ENCODE measurements around the gene RBBP8. TPM values are rescaled to one million over a fixed set of nuclear protein-coding genes. Genes with fewer than 3 reads are reported as not detected.

Gene RBBP8
- polyA plus RNA-seq, 1 experiment: 22.1 TPM

DNA sequence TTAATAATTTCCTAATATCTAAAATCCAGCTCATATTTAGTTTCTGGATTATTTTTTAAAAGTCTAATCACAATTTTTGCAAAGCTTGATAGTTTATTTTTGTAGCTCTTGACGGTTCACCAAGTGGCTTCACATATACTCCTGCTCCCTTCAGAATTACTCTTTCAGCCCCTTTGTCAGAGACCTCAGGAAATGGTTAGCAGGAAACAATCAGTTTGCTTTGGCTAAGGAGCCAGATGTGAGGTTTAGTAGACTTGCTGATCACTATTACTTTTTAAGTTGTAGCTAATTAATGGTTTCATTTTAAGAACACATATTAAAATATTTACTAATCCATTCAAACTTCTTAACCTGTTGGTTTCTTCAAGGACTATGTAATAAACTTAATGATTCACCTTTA lies 2.3 kb downstream of the RBBP8 start:
- no peak overlapping the region for H3K4me3 ChIP-seq (ENCODE audit: low read depth, low read length)
- POLR2A ChIA-PET: no interaction called here
- H3K9me3 ChIP-seq (ENCODE audit: control insufficient read depth, insufficient read depth, low read length): no peaks in the 10 kb centered on the region
- no peak overlapping the region for H3K27ac ChIP-seq (ENCODE audit: low read depth, low read length)
- no peak for DNase-seq (ENCODE audit: low read depth, low spot score)
- no peaks in the 10 kb centered on the region for H3K27me3 ChIP-seq (ENCODE audit: control insufficient read depth, insufficient read depth, low read length)
- CTCF ChIA-PET: interaction anchor here (0.8 kb wide), 3 partner anchors 53 to 137 kb away, joined by 3 read pairs; no protein-coding TSS in a partner anchor
- TF ChIP-seq, protein P1, sequence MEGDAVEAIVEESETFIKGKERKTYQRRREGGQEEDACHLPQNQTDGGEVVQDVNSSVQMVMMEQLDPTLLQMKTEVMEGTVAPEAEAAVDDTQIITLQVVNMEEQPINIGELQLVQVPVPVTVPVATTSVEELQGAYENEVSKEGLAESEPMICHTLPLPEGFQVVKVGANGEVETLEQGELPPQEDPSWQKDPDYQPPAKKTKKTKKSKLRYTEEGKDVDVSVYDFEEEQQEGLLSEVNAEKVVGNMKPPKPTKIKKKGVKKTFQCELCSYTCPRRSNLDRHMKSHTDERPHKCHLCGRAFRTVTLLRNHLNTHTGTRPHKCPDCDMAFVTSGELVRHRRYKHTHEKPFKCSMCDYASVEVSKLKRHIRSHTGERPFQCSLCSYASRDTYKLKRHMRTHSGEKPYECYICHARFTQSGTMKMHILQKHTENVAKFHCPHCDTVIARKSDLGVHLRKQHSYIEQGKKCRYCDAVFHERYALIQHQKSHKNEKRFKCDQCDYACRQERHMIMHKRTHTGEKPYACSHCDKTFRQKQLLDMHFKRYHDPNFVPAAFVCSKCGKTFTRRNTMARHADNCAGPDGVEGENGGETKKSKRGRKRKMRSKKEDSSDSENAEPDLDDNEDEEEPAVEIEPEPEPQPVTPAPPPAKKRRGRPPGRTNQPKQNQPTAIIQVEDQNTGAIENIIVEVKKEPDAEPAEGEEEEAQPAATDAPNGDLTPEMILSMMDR (IDR thresholded peaks at IDR 0.05; ENCODE audit: low read depth, low read length): no peak

DNA sequence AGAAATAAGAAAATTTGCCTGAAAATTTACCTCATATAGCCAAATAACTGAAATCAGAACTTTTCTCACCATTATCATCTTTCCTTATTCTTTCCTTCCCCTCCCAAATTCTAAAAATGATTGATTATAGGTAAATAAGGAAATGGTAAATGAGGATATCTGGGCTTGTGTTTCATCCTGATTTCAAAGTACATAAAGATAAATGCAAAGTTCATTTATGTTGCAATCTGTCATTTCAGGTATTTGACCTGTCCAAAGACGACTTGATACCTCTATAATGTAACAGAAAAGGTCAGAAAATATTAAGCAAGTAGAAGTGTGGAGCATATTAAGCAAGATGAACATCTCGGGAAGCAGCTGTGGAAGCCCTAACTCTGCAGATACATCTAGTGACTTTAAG lies 3.4 kb downstream of the RBBP8 start:
- POLR2A ChIA-PET: no interaction called here
- H3K27me3 ChIP-seq (ENCODE audit: control insufficient read depth, insufficient read depth, low read length): no peaks in the 10 kb centered on the region
- no peak overlapping the region for H3K4me3 ChIP-seq (ENCODE audit: low read depth, low read length)

DNA sequence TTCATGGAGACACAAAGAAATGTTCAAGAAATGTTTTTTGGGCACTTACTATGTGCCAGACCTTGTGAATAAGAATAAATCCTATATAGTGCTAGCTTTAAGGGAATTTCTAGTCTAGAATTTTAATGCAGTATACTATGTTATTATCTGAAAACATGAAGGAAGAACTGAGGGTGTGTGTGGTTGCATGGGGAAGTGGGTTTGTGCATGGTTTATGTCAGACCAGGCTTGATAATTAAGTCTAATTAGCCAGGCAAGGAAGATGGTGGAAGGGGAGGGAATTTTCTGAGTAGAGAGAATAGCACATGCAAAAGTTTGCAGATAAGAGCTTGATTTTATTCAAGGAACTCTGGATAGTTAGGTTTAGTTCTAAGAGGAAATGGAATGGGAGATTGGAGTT lies 6.5 kb downstream of the RBBP8 start:
- Histone ChIP-seq H3K27me3 (ENCODE audit: control insufficient read depth, insufficient read depth, low read length) (no peaks in the 10 kb centered on the region), H3K9me3 (ENCODE audit: control insufficient read depth, insufficient read depth, low read length) (no peaks in the 10 kb centered on the region), H3K4me3 (ENCODE audit: low read depth, low read length) (no peak overlapping the region), H3K27ac (ENCODE audit: low read depth, low read length) (no peak overlapping the region)
- no peak for DNase-seq (ENCODE audit: low read depth, low spot score)
- CTCF ChIA-PET: interaction anchor here (0.6 kb wide), 1 partner anchor 79 kb away, joined by 3 read pairs; no protein-coding TSS in a partner anchor
- TF ChIP-seq, protein P1 (IDR thresholded peaks at IDR 0.05; ENCODE audit: low read depth, low read length): no peak
- POLR2A ChIA-PET: no interaction called here

More for the DNA sequence above, 3.4 kb downstream of the RBBP8 start:
- TF ChIP-seq, protein P1 (IDR thresholded peaks at IDR 0.05; ENCODE audit: low read depth, low read length): no peak
- no peaks in the 10 kb centered on the region for H3K9me3 ChIP-seq (ENCODE audit: control insufficient read depth, insufficient read depth, low read length)
- H3K27ac ChIP-seq (ENCODE audit: low read depth, low read length): no peak overlapping the region
- no peak for DNase-seq (ENCODE audit: low read depth, low spot score)
- CTCF ChIA-PET: interaction anchor here (0.6 kb wide), 1 partner anchor 136 kb away, joined by 3 read pairs; no protein-coding TSS in a partner anchor

DNA sequence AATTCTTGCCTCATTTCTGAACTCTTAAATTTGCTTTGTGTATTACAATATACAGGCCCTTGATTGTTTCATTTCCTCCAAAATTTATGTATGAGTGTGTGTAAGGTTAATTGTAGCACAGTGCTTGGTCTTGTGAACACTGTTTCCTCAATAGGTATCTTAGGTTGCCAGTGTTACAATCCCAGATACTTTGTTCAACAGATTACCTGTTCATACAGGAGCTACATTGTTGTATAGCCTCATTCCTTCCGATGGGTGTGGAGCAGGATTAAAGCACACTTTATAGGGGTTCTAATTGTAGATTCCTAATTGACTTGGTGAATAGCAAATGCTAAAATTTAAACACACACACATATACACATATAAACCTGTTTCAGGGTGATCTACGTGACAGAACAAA lies 10.7 kb downstream of the RBBP8 start:
- ChIA-PET POLR2A (no interaction called here), CTCF (no interaction called here)

DNA sequence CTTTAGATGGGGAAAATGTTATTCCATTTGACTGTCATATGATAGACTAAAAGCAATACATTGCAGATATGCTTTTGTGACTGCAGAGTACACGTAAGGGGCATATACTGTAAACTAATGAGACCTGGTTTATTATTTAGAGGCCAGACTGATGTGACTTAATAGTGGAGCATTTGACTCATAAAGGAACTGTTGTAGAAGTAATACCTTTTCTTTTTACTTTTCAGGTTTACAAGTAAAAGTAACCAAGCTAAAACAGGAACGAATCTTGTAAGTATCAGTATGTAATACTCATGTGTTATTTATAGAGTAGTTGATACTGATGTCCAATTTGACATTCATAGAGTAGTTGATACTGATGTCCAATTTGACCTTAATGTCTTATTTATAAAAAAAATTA lies 13.1 kb downstream of the RBBP8 start:
- POLR2A ChIA-PET: no interaction called here
- Histone ChIP-seq H3K9me3 (ENCODE audit: control insufficient read depth, insufficient read depth, low read length) (no peaks in the 10 kb centered on the region), H3K27ac (ENCODE audit: low read depth, low read length) (no peak overlapping the region), H3K27me3 (ENCODE audit: control insufficient read depth, insufficient read depth, low read length) (no peaks in the 10 kb centered on the region), H3K4me3 (ENCODE audit: low read depth, low read length) (no peak overlapping the region)
- no peak for DNase-seq (ENCODE audit: low read depth, low spot score)
- CTCF ChIA-PET: no interaction called here
- TF ChIP-seq, protein P1 (IDR thresholded peaks at IDR 0.05; ENCODE audit: low read depth, low read length): no peak

More for the DNA sequence above, 10.7 kb downstream of the RBBP8 start:
- TF ChIP-seq, protein P1 (IDR thresholded peaks at IDR 0.05; ENCODE audit: low read depth, low read length): no peak
- H3K27ac ChIP-seq (ENCODE audit: low read depth, low read length): no peak overlapping the region
- H3K9me3 ChIP-seq (ENCODE audit: control insufficient read depth, insufficient read depth, low read length): no peaks in the 10 kb centered on the region
- no peaks in the 10 kb centered on the region for H3K27me3 ChIP-seq (ENCODE audit: control insufficient read depth, insufficient read depth, low read length)
- H3K4me3 ChIP-seq (ENCODE audit: low read depth, low read length): no peak overlapping the region
- no peak for DNase-seq (ENCODE audit: low read depth, low spot score)
